Loucy (cell line): Measurements from ENCODE around the gene PTPRC.
A peak's percentile ranks its signal among the peaks of the same experiment; 100 is the strongest.

Source experiments
- H2AFZ ChIP-seq: fragments of 200-600 bp; sonication (generic); 2 replicates; pipeline ENCODE4 v1.6.0; 2016; ENCODE audit warnings: antibody characterized with exemption, mild to moderate bottlenecking, low read length, moderate library complexity
- H3F3A ChIP-seq: fragments of 200-600 bp; 2 replicates; pipeline ENCODE4 v1.6.0; 2016; ENCODE audit warnings: antibody characterized with exemption, low read depth, mild to moderate bottlenecking
- H3K27me3 ChIP-seq: fragments of 200-600 bp; sonication (generic); 2 replicates; pipeline ENCODE4 v1.6.1; 2014; ENCODE audit warnings: low read length, mild to moderate bottlenecking; ENCODE audit not compliant: insufficient read depth, poor library complexity, severe bottlenecking
- H3K36me3 ChIP-seq: fragments of 200-600 bp; sonication (generic); 2 replicates; pipeline ENCODE4 v1.6.1; 2016; ENCODE audit warnings: low read length; ENCODE audit not compliant: insufficient read depth
- H3K4me1 ChIP-seq: fragments of 200-600 bp; sonication (generic); 2 replicates; pipeline ENCODE4 v1.5.1; 2014; ENCODE audit warnings: low read length, mild to moderate bottlenecking; ENCODE audit not compliant: insufficient read depth, poor library complexity, severe bottlenecking
- H3K4me2 ChIP-seq: fragments of 200-600 bp; sonication (generic); 2 replicates; pipeline ENCODE4 v1.6.0; 2014; ENCODE audit warnings: antibody characterized with exemption, low read length, low read depth, mild to moderate bottlenecking; ENCODE audit not compliant: poor library complexity, severe bottlenecking
- H3K4me3 ChIP-seq: fragments of 200-600 bp; sonication (generic); 2 replicates; pipeline ENCODE4 v1.5.1; 2014; ENCODE audit warnings: low read length, mild to moderate bottlenecking, mixed read lengths; ENCODE audit not compliant: poor library complexity, severe bottlenecking
- H3K79me2 ChIP-seq: fragments of 200-600 bp; sonication (generic); 2 replicates; pipeline ENCODE4 v1.6.1; 2014; ENCODE audit warnings: low read length; ENCODE audit not compliant: insufficient read depth
- H3K9ac ChIP-seq: fragments of 200-600 bp; sonication (generic); 2 replicates; pipeline ENCODE4 v1.6.0; 2014; ENCODE audit warnings: mild to moderate bottlenecking, low read depth, low read length, moderate library complexity; ENCODE audit not compliant: poor library complexity, severe bottlenecking
- H3K9me2 ChIP-seq: fragments of 200-600 bp; sonication (generic); replicated peaks from 2 replicates; pipeline ENCODE4 v1.6.1; 2016; ENCODE audit warnings: low read depth, low read length, mixed read lengths
- H3K9me3 ChIP-seq: fragments of 200-600 bp; sonication (generic); 2 replicates; pipeline ENCODE4 v1.6.1; 2014; ENCODE audit warnings: mild to moderate bottlenecking, antibody characterized with exemption, low read length, low read depth; ENCODE audit not compliant: insufficient read depth
- H4K20me1 ChIP-seq: fragments of 200-600 bp; sonication (generic); 2 replicates; pipeline ENCODE4 v1.6.0; 2014; ENCODE audit warnings: antibody characterized with exemption, low read length, mild to moderate bottlenecking; ENCODE audit not compliant: insufficient read depth, poor library complexity, severe bottlenecking
- EZH2phosphoT487 ChIP-seq: fragments of 200-600 bp; IDR thresholded peaks from 2 replicates; pipeline ENCODE4 v1.6.1; 2018; ENCODE audit warnings: antibody characterized with exemption, mild to moderate bottlenecking, moderate library complexity, borderline replicate concordance
- TF ChIP-seq, protein P1 (sequence below): fragments of 200-600 bp; sonication (generic); conservative IDR thresholded peaks from 2 replicates; pipeline ENCODE4 v1.5.1; 2014; ENCODE audit warnings: mild to moderate bottlenecking, antibody characterized with exemption, low read length

Gene PTPRC

DNA sequence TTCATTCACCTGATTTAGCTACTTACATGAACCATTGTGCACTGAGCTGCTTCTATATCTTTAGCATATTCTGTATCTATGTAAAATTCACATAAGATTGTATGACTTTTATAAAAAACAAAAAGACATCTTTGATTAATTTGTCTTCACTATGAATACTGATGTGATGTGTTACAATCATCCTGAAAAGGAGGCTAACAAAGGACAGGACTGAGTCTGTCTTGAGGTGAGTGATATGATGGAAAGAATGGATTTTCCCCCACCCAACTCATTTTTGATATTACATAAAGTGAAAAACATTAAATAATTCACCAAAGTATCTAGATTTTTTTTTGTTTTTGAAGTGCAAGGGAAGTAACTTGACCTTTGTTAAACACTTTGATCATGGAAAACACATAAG is 9.8 kb downstream of the PTPRC start:
- Histone ChIP-seq H3K36me3 (peaks cover 63% of the 10 kb centered on the region), H3K4me3 (peak overlapping the region; percentile 85), H3K79me2 (peaks cover 100% of the 10 kb centered on the region), H3K9me2 (no peaks in the 10 kb centered on the region), H3F3A (peaks cover 12% of the 10 kb centered on the region; the same call in 1 of the 2 replicates), H3K9me3 (no peaks in the 10 kb centered on the region), H3K9ac (peak overlapping the region; percentile 97), H3K27me3 (no peaks in the 10 kb centered on the region), H2AFZ (no peak overlapping the region), H3K4me1 (peaks cover 70% of the 10 kb centered on the region), H3K4me2 (peak overlapping the region; percentile 95), H4K20me1 (peaks cover 17% of the 10 kb centered on the region)
- TF ChIP-seq EZH2phosphoT487, result no peak

DNA sequence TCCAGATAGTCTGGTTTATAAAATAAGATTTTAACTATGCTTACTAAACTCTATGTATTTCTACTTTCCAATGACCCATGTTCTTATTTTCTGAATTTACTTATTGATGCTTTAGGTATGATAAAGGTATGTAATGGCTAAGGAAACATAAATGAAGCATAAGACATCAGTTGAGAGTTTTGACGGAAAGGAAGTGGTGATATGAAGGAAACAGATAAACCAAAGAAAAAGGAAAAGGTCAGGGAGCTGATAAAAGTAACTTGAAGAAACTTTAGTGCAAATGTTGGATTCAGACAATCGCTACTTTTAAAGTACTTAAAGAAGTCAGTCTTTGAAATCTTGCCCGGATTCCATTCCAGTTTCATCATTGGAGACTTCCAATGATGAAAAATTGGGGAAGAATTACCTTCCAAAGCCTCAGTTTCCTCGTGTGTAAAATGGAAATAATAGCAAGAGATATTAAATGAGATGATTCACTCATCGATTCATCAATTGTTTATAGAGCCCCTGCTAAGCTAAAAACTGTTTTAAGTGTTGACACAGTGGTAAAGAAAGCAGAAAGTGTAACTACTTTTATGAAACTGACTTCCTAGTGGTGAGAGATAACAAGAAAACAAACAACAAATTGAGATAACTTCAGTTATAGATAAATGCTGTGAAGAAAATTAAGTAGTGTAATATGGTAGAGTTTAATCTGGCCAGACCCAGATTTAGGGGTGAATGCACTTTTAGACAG is 10.6 kb downstream of the PTPRC start:
- TF ChIP-seq, protein P1, sequence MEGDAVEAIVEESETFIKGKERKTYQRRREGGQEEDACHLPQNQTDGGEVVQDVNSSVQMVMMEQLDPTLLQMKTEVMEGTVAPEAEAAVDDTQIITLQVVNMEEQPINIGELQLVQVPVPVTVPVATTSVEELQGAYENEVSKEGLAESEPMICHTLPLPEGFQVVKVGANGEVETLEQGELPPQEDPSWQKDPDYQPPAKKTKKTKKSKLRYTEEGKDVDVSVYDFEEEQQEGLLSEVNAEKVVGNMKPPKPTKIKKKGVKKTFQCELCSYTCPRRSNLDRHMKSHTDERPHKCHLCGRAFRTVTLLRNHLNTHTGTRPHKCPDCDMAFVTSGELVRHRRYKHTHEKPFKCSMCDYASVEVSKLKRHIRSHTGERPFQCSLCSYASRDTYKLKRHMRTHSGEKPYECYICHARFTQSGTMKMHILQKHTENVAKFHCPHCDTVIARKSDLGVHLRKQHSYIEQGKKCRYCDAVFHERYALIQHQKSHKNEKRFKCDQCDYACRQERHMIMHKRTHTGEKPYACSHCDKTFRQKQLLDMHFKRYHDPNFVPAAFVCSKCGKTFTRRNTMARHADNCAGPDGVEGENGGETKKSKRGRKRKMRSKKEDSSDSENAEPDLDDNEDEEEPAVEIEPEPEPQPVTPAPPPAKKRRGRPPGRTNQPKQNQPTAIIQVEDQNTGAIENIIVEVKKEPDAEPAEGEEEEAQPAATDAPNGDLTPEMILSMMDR, result no peak
- TF ChIP-seq EZH2phosphoT487, result no peak
- Histone ChIP-seq H3K4me1 (peaks cover 78% of the 10 kb centered on the region), H3K27me3 (no peaks in the 10 kb centered on the region), H3K9me3 (no peaks in the 10 kb centered on the region), H4K20me1 (peaks cover 15% of the 10 kb centered on the region), H3K4me2 (peak overlapping the region; percentile 95), H3K79me2 (peaks cover 100% of the 10 kb centered on the region), H3K9me2 (no peaks in the 10 kb centered on the region), H3K4me3 (peak overlapping the region; percentile 85), H3K36me3 (peaks cover 64% of the 10 kb centered on the region), H3F3A (peaks cover 12% of the 10 kb centered on the region; the same call in 1 of the 2 replicates), H2AFZ (no peak overlapping the region), H3K9ac (peak overlapping the region; percentile 97)

DNA sequence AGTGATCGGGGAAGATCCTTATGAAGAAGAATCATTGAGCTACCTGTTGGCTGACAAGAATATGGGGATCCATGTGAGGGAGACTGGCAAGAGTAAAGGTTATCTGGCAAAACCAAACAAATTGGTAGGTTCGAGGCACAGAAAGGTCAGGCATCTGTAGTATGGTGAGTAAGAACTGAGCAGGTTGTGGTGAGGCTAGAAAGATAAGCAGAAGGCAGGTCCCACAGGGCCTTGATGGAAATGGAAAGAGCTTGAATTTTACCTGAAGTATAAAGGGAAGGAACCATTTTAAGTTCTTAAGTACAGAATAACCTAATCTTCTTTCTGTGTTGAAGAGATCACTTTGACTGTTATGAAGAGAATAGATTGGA is 11.1 kb downstream of the PTPRC start:
- Histone ChIP-seq H3K4me1 (peaks cover 82% of the 10 kb centered on the region), H3K9me2 (no peaks in the 10 kb centered on the region), H3K36me3 (peaks cover 60% of the 10 kb centered on the region), H3F3A (peaks cover 14% of the 10 kb centered on the region; the same call in 1 of the 2 replicates), H3K9me3 (no peaks in the 10 kb centered on the region), H3K27me3 (no peaks in the 10 kb centered on the region), H4K20me1 (peaks cover 10% of the 10 kb centered on the region), H3K79me2 (peaks cover 100% of the 10 kb centered on the region), H3K9ac (peak overlapping the region; percentile 97), H2AFZ (no peak overlapping the region), H3K4me2 (peak overlapping the region; percentile 95), H3K4me3 (peak overlapping the region; percentile 85)
- TF ChIP-seq EZH2phosphoT487, result no peak
- TF ChIP-seq, protein P1, result no peak

DNA sequence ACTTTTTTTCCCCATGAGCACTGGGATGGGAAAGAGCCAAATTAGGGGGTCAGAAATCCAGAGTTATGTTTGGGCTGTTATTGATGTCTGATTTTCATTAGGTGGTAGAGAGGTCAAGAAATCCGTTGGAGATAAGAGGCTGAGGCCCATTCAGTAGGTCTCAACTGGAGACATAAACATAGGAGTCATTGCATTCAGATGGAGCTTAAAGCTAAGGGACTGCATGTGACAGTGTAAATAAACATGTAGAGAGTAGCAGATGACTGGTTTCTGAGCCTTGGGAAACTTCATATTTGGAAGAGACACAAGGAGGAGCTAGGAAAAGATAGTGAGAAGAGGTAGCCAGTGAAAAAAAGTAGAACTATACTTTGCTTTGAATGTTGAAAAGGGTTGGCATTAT is 11.7 kb downstream of the PTPRC start:
- H3K4me1 ChIP-seq, result peaks cover 88% of the 10 kb centered on the region
- peak overlapping the region; percentile 85 for H3K4me3 ChIP-seq
- no peak overlapping the region for H2AFZ ChIP-seq
- peaks cover 58% of the 10 kb centered on the region for H3K36me3 ChIP-seq
- peaks cover 9% of the 10 kb centered on the region for H4K20me1 ChIP-seq
- H3K9me2 ChIP-seq, result no peaks in the 10 kb centered on the region
- peaks cover 17% of the 10 kb centered on the region; the same call in 1 of the 2 replicates for H3F3A ChIP-seq
- H3K9ac ChIP-seq, result peak overlapping the region; percentile 97
- no peaks in the 10 kb centered on the region for H3K9me3 ChIP-seq
- H3K27me3 ChIP-seq, result no peaks in the 10 kb centered on the region
- peak overlapping the region; percentile 95 for H3K4me2 ChIP-seq
- peaks cover 100% of the 10 kb centered on the region for H3K79me2 ChIP-seq
- TF ChIP-seq, protein P1, result no peak
- no peak for TF ChIP-seq EZH2phosphoT487
